SU-DHL-6 (cell line): ENCODE results near the gene COL20A1.

Experiments used
- EZH2phosphoT487 ChIP-seq: fragments of 200-600 bp; sonication (generic), shearing (Covaris generic); conservative IDR thresholded peaks from 2 replicates; pipeline ENCODE4 v1.6.1; 2018; ENCODE audit warnings: mild to moderate bottlenecking, antibody characterized with exemption, low read length, moderate library complexity, mixed read lengths
- TF ChIP-seq, protein P1 (sequence below): fragments of 200-600 bp; sonication (generic); IDR thresholded peaks from one replicate; pipeline ENCODE4 v1.5.1; 2017; ENCODE audit warnings: antibody characterized with exemption, mild to moderate bottlenecking, low read length, moderate library complexity; ENCODE audit not compliant: insufficient read depth, poor library complexity, severe bottlenecking

GRCh38 chr20:63315240-63315689 lies 22.3 kb downstream of the COL20A1 start:
- TF ChIP-seq, protein P1, sequence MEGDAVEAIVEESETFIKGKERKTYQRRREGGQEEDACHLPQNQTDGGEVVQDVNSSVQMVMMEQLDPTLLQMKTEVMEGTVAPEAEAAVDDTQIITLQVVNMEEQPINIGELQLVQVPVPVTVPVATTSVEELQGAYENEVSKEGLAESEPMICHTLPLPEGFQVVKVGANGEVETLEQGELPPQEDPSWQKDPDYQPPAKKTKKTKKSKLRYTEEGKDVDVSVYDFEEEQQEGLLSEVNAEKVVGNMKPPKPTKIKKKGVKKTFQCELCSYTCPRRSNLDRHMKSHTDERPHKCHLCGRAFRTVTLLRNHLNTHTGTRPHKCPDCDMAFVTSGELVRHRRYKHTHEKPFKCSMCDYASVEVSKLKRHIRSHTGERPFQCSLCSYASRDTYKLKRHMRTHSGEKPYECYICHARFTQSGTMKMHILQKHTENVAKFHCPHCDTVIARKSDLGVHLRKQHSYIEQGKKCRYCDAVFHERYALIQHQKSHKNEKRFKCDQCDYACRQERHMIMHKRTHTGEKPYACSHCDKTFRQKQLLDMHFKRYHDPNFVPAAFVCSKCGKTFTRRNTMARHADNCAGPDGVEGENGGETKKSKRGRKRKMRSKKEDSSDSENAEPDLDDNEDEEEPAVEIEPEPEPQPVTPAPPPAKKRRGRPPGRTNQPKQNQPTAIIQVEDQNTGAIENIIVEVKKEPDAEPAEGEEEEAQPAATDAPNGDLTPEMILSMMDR, result no peak
- no peak for TF ChIP-seq EZH2phosphoT487
